Liver (tissue), 9 donors: ENCODE data around the gene TNNI3K. TPM values are rescaled to one million over a fixed set of nuclear protein-coding genes. Genes with fewer than 3 reads are reported as not detected.

Experiments used
- DNase-seq: peaks from one replicate; pipeline ENCODE4 v3.0.0-alpha.2; 2017; ENCODE audit warnings: low spot score
- H3K27ac ChIP-seq, 2 donors: one replicate each; pipeline ENCODE4 v1.7.0; 2013; ENCODE audit warnings: inconsistent platforms in 2 of 2, low read length in 2 of 2, control low read depth in 1 of 2, low read depth in 1 of 2, mild to moderate bottlenecking in 1 of 2
- H3K27me3 ChIP-seq, 4 donors: one replicate each; pipeline versions ENCODE4 v1.6.1 to v1.7.0; 2013; ENCODE audit warnings: low read length in 3 of 4, inconsistent platforms in 1 of 4, mild to moderate bottlenecking in 1 of 4, moderate library complexity in 1 of 4; ENCODE audit not compliant: control insufficient read depth in 4 of 4, insufficient read depth in 4 of 4
- H3K36me3 ChIP-seq, 4 donors: one replicate each; pipeline versions ENCODE4 v1.6.1 to v1.7.0; 2013; ENCODE audit warnings: low read length in 3 of 4, mild to moderate bottlenecking in 3 of 4, low read depth in 1 of 4, moderate library complexity in 1 of 4; ENCODE audit not compliant: control insufficient read depth in 4 of 4, insufficient read depth in 3 of 4
- H3K4me1 ChIP-seq, 4 donors: one replicate each; pipeline versions ENCODE4 v1.6.1 to v1.7.0; 2013; ENCODE audit warnings: low read length in 3 of 4, mild to moderate bottlenecking in 3 of 4, moderate library complexity in 1 of 4; ENCODE audit not compliant: control insufficient read depth in 4 of 4, insufficient read depth in 4 of 4
- H3K4me3 ChIP-seq, 3 donors: one replicate each; pipeline versions ENCODE4 v1.6.1 to v1.7.0; 2013; ENCODE audit warnings: low read length in 3 of 3, control low read depth in 1 of 3, low read depth in 1 of 3, mild to moderate bottlenecking in 1 of 3
- H3K9ac ChIP-seq, 2 donors: one replicate each; pipeline ENCODE4 v1.7.0; 2013; ENCODE audit warnings: low read length in 2 of 2, mild to moderate bottlenecking in 2 of 2, moderate library complexity in 2 of 2, control low read depth in 1 of 2, low read depth in 1 of 2
- H3K9me3 ChIP-seq, 4 donors: one replicate each; pipeline versions ENCODE4 v1.6.1 to v1.7.0; 2013; ENCODE audit warnings: low read length in 3 of 4; ENCODE audit not compliant: control insufficient read depth in 4 of 4
- EGR1 ChIP-seq, 2 donors: IDR thresholded peaks; 2 replicates each; pipeline ENCODE4 v1.6.1; 2016 to 2018; ENCODE audit warnings: antibody characterized with exemption in 2 of 2, low read depth in 2 of 2
- FOXA2 ChIP-seq: IDR thresholded peaks from 2 replicates; pipeline ENCODE4 v1.6.1; 2016; ENCODE audit warnings: antibody characterized with exemption
- GABPA ChIP-seq, 2 donors: IDR thresholded peaks in 1 of 2; conservative IDR thresholded peaks in 1 of 2; 2 replicates each; pipeline ENCODE4 v1.6.1; 2016; ENCODE audit warnings: antibody characterized with exemption in 2 of 2, mild to moderate bottlenecking in 1 of 2, moderate library complexity in 1 of 2
- HNF4G ChIP-seq: IDR thresholded peaks from 2 replicates; pipeline ENCODE4 v1.6.1; 2016; ENCODE audit warnings: antibody characterized with exemption
- JUND ChIP-seq, 2 donors: IDR thresholded peaks; 2 replicates each; pipeline ENCODE4 v1.6.1; 2016; ENCODE audit warnings: antibody characterized with exemption in 2 of 2
- NR2F2 ChIP-seq: IDR thresholded peaks from 2 replicates; pipeline ENCODE4 v1.6.1; 2016; ENCODE audit warnings: antibody characterized with exemption
- RXRA ChIP-seq, 2 donors: IDR thresholded peaks; 2 replicates each; pipeline ENCODE4 v1.6.1; 2017 to 2018; ENCODE audit warnings: antibody characterized with exemption in 2 of 2, mild to moderate bottlenecking in 1 of 2
- SP1 ChIP-seq: IDR thresholded peaks from 2 replicates; pipeline ENCODE4 v1.6.1; 2018; ENCODE audit warnings: antibody characterized with exemption, mild to moderate bottlenecking
- YY1 ChIP-seq: IDR thresholded peaks from 2 replicates; pipeline ENCODE4 v1.6.1; 2016; ENCODE audit warnings: antibody characterized with exemption, mild to moderate bottlenecking
- ZBTB33 ChIP-seq: IDR thresholded peaks from 2 replicates; pipeline ENCODE4 v1.6.1; 2016; ENCODE audit warnings: antibody characterized with exemption
- WGBS: extraction: QIAGEN DNeasy Blood & Tissue Kit; methylation state at CpG from one replicate; pipeline ENCODE4 v1.1.7; 2013; 5-methylcytosine and 5-hydroxymethylcytosine counted together
- polyA plus RNA-seq, 2 donors: library from polyadenylated mRNA; stranded (reverse) in 1 of 2; unstranded in 1 of 2; fragments of 200-250 nt in 1 of 2; fragments of >200 nt in 1 of 2; fragmentation: Nextera tagmentation in 1 of 2; extraction: Ambion mirVana in 1 of 2; gene quantifications; one replicate each; pipeline versions ENCODE4 v1.2.1 to v1.2.3, GENCODE V29; 2013 to 2015
- total RNA-seq, 2 donors: library from RNA; depleted of rRNA; stranded (reverse); fragments of >200 nt; gene quantifications; one replicate each; pipeline ENCODE4 v1.2.3, GENCODE V29; 2014
- TF ChIP-seq, protein P1 (sequence below): IDR thresholded peaks from 2 replicates; pipeline ENCODE4 v1.6.1; 2016; ENCODE audit warnings: antibody characterized with exemption
- donor health status: healthy.
- donor health status: healthy.
- donor health status: healthy.
- donor health status: healthy.
- donor health status: healthy.

TNNI3K gene
- total and polyA plus RNA-seq, 4 donors = 0.09 to 0.10 TPM; not detected in 2

GRCh38 chr1:74505928-74506710, 270.9 kb downstream of the TNNI3K start:
- H3K4me3 ChIP-seq = no peak overlapping the region
- 70% methylated on average over 8 of the region's 8 CpGs for WGBS
- TF ChIP-seq SP1 (no peak), RXRA (IDR thresholded peaks at IDR 0.05) (no peak), ZBTB33 (no peak), GABPA (IDR thresholded peaks at IDR 0.05 in 1 of 2, conservative IDR thresholded peaks at IDR 0.05 in 1 of 2) (no peak), HNF4G (no peak), EGR1 (IDR thresholded peaks at IDR 0.05; ENCODE audit: low read depth in 2 of 2) (no peak)
- TF ChIP-seq, protein P1, sequence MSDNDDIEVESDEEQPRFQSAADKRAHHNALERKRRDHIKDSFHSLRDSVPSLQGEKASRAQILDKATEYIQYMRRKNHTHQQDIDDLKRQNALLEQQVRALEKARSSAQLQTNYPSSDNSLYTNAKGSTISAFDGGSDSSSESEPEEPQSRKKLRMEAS = no peak

DNA sequence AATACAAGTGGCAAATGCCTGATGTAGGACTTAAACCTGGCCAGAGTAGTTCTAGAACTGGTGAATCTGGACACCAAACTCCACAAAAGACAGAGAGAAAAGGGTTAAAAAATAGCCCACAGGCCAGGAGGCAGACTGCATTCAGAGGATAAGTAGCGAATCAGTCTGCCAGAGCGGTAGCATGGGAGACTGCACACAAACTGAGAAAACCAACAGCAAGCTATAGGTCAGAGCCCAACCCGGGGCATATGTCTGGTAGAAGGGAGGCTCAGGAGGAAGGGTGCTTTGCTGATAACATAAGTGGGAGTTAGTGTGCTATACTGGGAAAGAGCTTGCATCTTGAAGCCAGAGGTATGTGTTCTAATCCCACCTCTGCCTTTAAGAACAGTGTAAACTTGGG, 273.3 kb downstream of the TNNI3K start:
- Histone ChIP-seq H3K4me3 (no peak overlapping the region), H3K36me3 (no peaks in the 10 kb centered on the region), H3K9me3 (no peaks in the 10 kb centered on the region), H3K27me3 (peaks cover 0 to 5% (median 0%) of the 10 kb centered on the region in 4 donors), H3K27ac (no peak overlapping the region), H3K4me1 (no peaks in the 10 kb centered on the region), H3K9ac (no peak overlapping the region)
- no peak for TF ChIP-seq ZBTB33
- TF ChIP-seq GABPA (IDR thresholded peaks at IDR 0.05 in 1 of 2, conservative IDR thresholded peaks at IDR 0.05 in 1 of 2) = no peak
- no peak for TF ChIP-seq YY1
- no peak for TF ChIP-seq FOXA2
- TF ChIP-seq NR2F2 = no peak
- TF ChIP-seq RXRA (IDR thresholded peaks at IDR 0.05) = no peak
- TF ChIP-seq, protein P1 = no peak
- no peak for TF ChIP-seq JUND (IDR thresholded peaks at IDR 0.05)
- WGBS = 21% methylated on average over 3 of the region's 3 CpGs
- DNase-seq = no peak

More at GRCh38 chr1:74505928-74506710, 270.9 kb downstream of the TNNI3K start:
- Histone ChIP-seq H3K4me1 (no peaks in the 10 kb centered on the region), H3K9ac (no peak overlapping the region), H3K27ac (no peak overlapping the region), H3K9me3 (no peaks in the 10 kb centered on the region), H3K27me3 (peaks cover 0 to 3% (median 0%) of the 10 kb centered on the region in 4 donors), H3K36me3 (no peaks in the 10 kb centered on the region)
- DNase-seq = no peak
